HEK293 (cell line): Measurements from ENCODE around the gene ADAM33.
A peak's percentile ranks its signal among the peaks of the same experiment; 100 is the strongest.

Experiments
- CTCF ChIA-PET: fragments of 350-600 bp; formaldehyde crosslinking; extraction: SDS; loops from one replicate; lab custom pipeline; 2021; ENCODE audit warnings: antibody characterized with exemption; lab: Yijun Ruan, JAX
- POLR2A ChIA-PET: fragments of 300-600 bp; formaldehyde crosslinking; extraction: SDS; loops from one replicate; lab custom pipeline; 2020; ENCODE audit warnings: antibody characterized with exemption, inconsistent platforms; lab: Yijun Ruan, JAX
- H3K27ac ChIP-seq: fragments of 200-500 bp; sonication (Bioruptor generic); 2 replicates; pipeline ENCODE4 v1.5.1; 2014; ENCODE audit warnings: low read depth, low read length, control low read depth, inconsistent platforms; ENCODE audit errors: extremely low read depth
- H3K36me3 ChIP-seq, 2 experiments: fragments of 200-500 bp in 1 of 2; sonication (Bioruptor generic) in 1 of 2; 1 replicate in 1 of 2; 2 replicates in 1 of 2; pipeline ENCODE4 v1.5.1; 2014 to 2017; ENCODE audit warnings: inconsistent platforms in 2 of 2, low read length in 2 of 2; ENCODE audit not compliant: control insufficient read depth in 2 of 2, insufficient read depth in 1 of 2
- H3K4me1 ChIP-seq: fragments of 200-500 bp; sonication (Bioruptor generic); 2 replicates; pipeline ENCODE4 v1.5.1; 2014; ENCODE audit warnings: mild to moderate bottlenecking, low read length, inconsistent platforms; ENCODE audit not compliant: control insufficient read depth, insufficient read depth
- H3K4me3 ChIP-seq: 2 replicates; pipeline ENCODE4 v1.5.1; 2011; ENCODE audit warnings: low read depth, mild to moderate bottlenecking, control low read depth, low read length, moderate library complexity
- H3K9me3 ChIP-seq: fragments of 200-500 bp; sonication (Bioruptor generic); 2 replicates; pipeline ENCODE4 v1.5.1; 2014; ENCODE audit warnings: low read depth, low read length, inconsistent platforms; ENCODE audit not compliant: control insufficient read depth, insufficient read depth
- KLF1 ChIP-seq: fragments of 450-650 bp; formaldehyde crosslinking; IDR thresholded peaks from 2 replicates; pipeline ENCODE4 v1.5.1; 2016; ENCODE audit warnings: missing biosample characterization, missing genetic modification characterization
- SCRT1 ChIP-seq: fragments of 450-650 bp; formaldehyde crosslinking; IDR thresholded peaks from 2 replicates; pipeline ENCODE4 v1.5.1; 2016; ENCODE audit warnings: missing biosample characterization, missing genetic modification characterization, borderline replicate concordance
- ZBTB8A ChIP-seq: fragments of 450-650 bp; formaldehyde crosslinking; IDR thresholded peaks from 2 replicates; pipeline ENCODE4 v1.5.1; 2016; ENCODE audit warnings: missing biosample characterization, missing genetic modification characterization
- ZFHX2 ChIP-seq: fragments of 450-650 bp; formaldehyde crosslinking; conservative IDR thresholded peaks from 2 replicates; pipeline ENCODE4 v1.5.1; 2016; ENCODE audit warnings: missing biosample characterization, missing genetic modification characterization
- ZNF121 ChIP-seq: fragments of 450-650 bp; formaldehyde crosslinking; IDR thresholded peaks from 2 replicates; pipeline ENCODE4 v1.5.1; 2016; ENCODE audit warnings: missing biosample characterization, missing genetic modification characterization
- ZNF16 ChIP-seq: fragments of 450-650 bp; formaldehyde crosslinking; IDR thresholded peaks from 2 replicates; pipeline ENCODE4 v1.5.1; 2016; ENCODE audit warnings: low read depth, missing biosample characterization, missing genetic modification characterization
- ZNF2 ChIP-seq: fragments of 450-650 bp; formaldehyde crosslinking; IDR thresholded peaks from 2 replicates; pipeline ENCODE4 v1.5.1; 2016; ENCODE audit warnings: missing biosample characterization, missing genetic modification characterization
- ZNF37A ChIP-seq: fragments of 450-650 bp; IDR thresholded peaks from 2 replicates; pipeline ENCODE4 v1.5.1; 2018; ENCODE audit warnings: missing biosample characterization, missing genetic modification characterization
- ZNF514 ChIP-seq: fragments of 450-650 bp; formaldehyde crosslinking; IDR thresholded peaks from 2 replicates; pipeline ENCODE4 v1.5.1; 2016; ENCODE audit warnings: missing biosample characterization, missing genetic modification characterization
- ZNF558 ChIP-seq: fragments of 450-650 bp; formaldehyde crosslinking; IDR thresholded peaks from 2 replicates; pipeline ENCODE4 v1.5.1; 2016; ENCODE audit warnings: missing biosample characterization, missing genetic modification characterization
- ZNF610 ChIP-seq: fragments of 450-650 bp; formaldehyde crosslinking; IDR thresholded peaks from 2 replicates; pipeline ENCODE4 v1.5.1; 2016; ENCODE audit warnings: missing biosample characterization, missing genetic modification characterization, borderline replicate concordance
- ZNF658 ChIP-seq: fragments of 450-650 bp; formaldehyde crosslinking; IDR thresholded peaks from 2 replicates; pipeline ENCODE4; 2016; ENCODE audit warnings: missing biosample characterization, missing genetic modification characterization
- ZNF664 ChIP-seq: fragments of 450-650 bp; formaldehyde crosslinking; IDR thresholded peaks from 2 replicates; pipeline ENCODE4 v1.5.1; 2016; ENCODE audit warnings: missing biosample characterization, missing genetic modification characterization
- TF ChIP-seq, protein P1 (sequence below): fragments of 450-650 bp; formaldehyde crosslinking; IDR thresholded peaks from 2 replicates; pipeline ENCODE4; 2016; ENCODE audit warnings: missing biosample characterization, missing genetic modification characterization
- TF ChIP-seq, protein P2 (sequence below): fragments of 450-650 bp; IDR thresholded peaks from 2 replicates; pipeline ENCODE4 v1.5.1; 2018; ENCODE audit warnings: missing biosample characterization, missing genetic modification characterization
- TF ChIP-seq, protein P3 (sequence below): fragments of 450-650 bp; formaldehyde crosslinking; optimal IDR thresholded peaks from 2 replicates; pipeline ENCODE3; 2016; ENCODE audit warnings: missing biosample characterization, mild to moderate bottlenecking, missing genetic modification characterization
- TF ChIP-seq, protein P4 (sequence below): fragments of 450-650 bp; formaldehyde crosslinking; IDR thresholded peaks from 2 replicates; pipeline ENCODE4 v1.5.1; 2017; ENCODE audit warnings: missing biosample characterization, missing genetic modification characterization
- TF ChIP-seq, protein P5 (sequence below): fragments of 450-650 bp; formaldehyde crosslinking; IDR thresholded peaks from 2 replicates; pipeline ENCODE4 v1.5.1; 2016; ENCODE audit warnings: missing biosample characterization, missing genetic modification characterization

Gene ADAM33

DNA sequence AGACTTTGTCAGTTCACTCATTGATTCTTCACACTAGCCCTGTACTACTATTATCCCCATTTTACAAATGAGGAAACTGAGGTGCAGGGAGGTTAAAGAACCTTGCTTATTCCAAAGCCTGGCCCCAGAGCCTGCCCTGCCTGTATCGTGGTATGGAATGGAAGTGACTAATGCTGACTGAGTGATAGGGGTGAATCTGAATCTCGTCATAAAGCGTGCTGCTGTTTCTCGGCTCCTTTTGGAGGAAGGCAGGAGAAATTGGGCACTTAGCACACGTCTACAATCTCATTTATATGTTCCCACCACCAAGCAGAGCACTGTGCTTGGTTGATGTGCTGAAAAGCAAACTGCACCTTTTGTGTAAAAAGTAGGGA is 35.8 kb downstream of the ADAM33 start (continued):
- TF ChIP-seq, protein P1, sequence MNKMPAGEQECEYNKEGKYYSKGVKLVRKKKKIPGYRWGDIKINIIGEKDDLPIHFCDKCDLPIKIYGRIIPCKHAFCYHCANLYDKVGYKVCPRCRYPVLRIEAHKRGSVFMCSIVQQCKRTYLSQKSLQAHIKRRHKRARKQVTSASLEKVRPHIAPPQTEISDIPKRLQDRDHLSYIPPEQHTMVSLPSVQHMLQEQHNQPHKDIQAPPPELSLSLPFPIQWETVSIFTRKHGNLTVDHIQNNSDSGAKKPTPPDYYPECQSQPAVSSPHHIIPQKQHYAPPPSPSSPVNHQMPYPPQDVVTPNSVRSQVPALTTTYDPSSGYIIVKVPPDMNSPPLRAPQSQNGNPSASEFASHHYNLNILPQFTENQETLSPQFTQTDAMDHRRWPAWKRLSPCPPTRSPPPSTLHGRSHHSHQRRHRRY: no peak
- no peak for TF ChIP-seq ZBTB8A (tag by site-specific recombination)
- TF ChIP-seq ZNF658: no peak
- TF ChIP-seq, protein P2, sequence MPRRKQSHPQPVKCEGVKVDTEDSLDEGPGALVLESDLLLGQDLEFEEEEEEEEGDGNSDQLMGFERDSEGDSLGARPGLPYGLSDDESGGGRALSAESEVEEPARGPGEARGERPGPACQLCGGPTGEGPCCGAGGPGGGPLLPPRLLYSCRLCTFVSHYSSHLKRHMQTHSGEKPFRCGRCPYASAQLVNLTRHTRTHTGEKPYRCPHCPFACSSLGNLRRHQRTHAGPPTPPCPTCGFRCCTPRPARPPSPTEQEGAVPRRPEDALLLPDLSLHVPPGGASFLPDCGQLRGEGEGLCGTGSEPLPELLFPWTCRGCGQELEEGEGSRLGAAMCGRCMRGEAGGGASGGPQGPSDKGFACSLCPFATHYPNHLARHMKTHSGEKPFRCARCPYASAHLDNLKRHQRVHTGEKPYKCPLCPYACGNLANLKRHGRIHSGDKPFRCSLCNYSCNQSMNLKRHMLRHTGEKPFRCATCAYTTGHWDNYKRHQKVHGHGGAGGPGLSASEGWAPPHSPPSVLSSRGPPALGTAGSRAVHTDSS (tag by site-specific recombination): no peak
- TF ChIP-seq ZNF37A (tag by site-specific recombination): no peak

DNA sequence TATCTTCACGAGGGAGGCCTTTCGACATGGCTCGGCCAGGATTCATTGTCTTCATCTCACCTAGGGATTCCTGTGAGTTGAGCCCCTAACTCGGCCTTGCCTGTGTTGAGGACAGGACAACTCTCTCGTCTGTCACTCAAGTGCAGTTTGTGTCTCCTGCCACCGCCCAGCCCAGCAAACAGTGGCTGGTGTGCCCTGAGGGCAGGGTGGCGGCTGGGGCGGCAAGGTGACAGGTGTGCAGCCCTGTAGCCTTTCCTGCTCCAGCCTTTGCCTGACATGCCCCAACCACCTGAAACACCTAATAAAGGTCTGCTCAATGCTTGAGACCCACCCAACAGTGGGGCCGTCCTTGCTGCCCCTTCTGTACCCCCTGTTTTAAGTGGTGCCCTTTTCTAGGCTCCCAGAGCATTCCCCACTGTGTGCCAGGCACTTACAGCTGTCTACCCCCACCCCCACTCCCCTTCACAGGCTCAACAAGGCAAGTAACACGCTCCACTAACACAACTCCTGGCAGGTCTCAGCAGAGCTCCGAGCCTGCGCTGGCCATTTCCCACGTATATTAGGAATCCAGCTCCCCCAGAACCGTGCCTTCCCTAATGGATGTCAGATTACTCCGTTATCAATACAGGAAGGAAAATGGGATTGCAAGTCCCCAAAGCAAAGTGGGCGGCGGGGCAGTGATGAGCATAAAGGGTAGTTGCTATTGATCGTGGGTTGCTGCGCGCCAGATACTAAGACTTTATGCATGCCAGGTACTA is 36.3 kb downstream of the ADAM33 start:
- H3K4me3 ChIP-seq: no peak overlapping the region
- ChIA-PET POLR2A (no interaction called here), CTCF (interaction anchor here (0.7 kb wide), 1 partner anchor 65 kb away, joined by 3 read pairs; no protein-coding TSS in a partner anchor)
- H3K4me1 ChIP-seq: no peaks in the 10 kb centered on the region
- no peak for TF ChIP-seq ZNF664 (tag by site-specific recombination)
- no peak for TF ChIP-seq ZFHX2 (tag by site-specific recombination)
- no peak for TF ChIP-seq SCRT1 (tag by site-specific recombination)
- TF ChIP-seq ZNF610: no peak
- TF ChIP-seq ZNF16 (tag by site-specific recombination): no peak
- TF ChIP-seq ZNF2 (tag by site-specific recombination): no peak
- no peak for TF ChIP-seq ZNF121 (tag by site-specific recombination)
- TF ChIP-seq, protein P3, sequence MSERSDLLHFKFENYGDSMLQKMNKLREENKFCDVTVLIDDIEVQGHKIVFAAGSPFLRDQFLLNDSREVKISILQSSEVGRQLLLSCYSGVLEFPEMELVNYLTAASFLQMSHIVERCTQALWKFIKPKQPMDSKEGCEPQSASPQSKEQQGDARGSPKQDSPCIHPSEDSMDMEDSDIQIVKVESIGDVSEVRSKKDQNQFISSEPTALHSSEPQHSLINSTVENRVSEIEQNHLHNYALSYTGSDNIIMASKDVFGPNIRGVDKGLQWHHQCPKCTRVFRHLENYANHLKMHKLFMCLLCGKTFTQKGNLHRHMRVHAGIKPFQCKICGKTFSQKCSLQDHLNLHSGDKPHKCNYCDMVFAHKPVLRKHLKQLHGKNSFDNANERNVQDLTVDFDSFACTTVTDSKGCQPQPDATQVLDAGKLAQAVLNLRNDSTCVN: no peak
- TF ChIP-seq ZNF658: no peak
- no peak for TF ChIP-seq ZNF514 (tag by site-specific recombination)
- no peaks in the 10 kb centered on the region for H3K36me3 ChIP-seq
- no peaks in the 10 kb centered on the region for H3K9me3 ChIP-seq
- no peak overlapping the region for H3K27ac ChIP-seq

DNA sequence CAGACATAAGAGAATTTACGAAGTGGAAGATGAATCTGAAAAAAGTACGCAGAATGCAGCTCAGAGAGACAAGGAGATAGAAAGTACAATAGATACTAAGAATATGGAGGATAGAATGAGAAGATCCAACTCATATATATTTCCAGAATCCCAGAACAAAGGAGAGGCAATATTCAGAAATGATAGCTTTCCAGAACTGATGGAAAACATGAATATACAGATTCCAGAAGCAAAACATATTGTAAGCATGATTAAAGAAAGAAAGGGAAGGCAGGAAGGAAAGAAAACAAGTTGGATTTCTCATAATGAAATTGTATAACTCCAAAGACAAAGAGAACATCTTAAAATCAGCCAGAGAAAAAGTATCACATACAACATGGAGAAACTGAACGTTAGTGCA is 41.6 kb downstream of the ADAM33 start:
- Histone ChIP-seq H3K9me3 (no peaks in the 10 kb centered on the region), H3K36me3 (no peaks in the 10 kb centered on the region), H3K4me1 (peaks cover 7% of the 10 kb centered on the region), H3K4me3 (no peak overlapping the region), H3K27ac (no peak overlapping the region)
- CTCF ChIA-PET: no interaction called here
- POLR2A ChIA-PET: no interaction called here
- TF ChIP-seq KLF1: no peak
- TF ChIP-seq, protein P4, sequence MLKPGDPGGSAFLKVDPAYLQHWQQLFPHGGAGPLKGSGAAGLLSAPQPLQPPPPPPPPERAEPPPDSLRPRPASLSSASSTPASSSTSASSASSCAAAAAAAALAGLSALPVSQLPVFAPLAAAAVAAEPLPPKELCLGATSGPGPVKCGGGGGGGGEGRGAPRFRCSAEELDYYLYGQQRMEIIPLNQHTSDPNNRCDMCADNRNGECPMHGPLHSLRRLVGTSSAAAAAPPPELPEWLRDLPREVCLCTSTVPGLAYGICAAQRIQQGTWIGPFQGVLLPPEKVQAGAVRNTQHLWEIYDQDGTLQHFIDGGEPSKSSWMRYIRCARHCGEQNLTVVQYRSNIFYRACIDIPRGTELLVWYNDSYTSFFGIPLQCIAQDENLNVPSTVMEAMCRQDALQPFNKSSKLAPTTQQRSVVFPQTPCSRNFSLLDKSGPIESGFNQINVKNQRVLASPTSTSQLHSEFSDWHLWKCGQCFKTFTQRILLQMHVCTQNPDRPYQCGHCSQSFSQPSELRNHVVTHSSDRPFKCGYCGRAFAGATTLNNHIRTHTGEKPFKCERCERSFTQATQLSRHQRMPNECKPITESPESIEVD (tag by site-specific recombination): no peak
- peak; percentile 97 for TF ChIP-seq ZNF558
- TF ChIP-seq, protein P5, sequence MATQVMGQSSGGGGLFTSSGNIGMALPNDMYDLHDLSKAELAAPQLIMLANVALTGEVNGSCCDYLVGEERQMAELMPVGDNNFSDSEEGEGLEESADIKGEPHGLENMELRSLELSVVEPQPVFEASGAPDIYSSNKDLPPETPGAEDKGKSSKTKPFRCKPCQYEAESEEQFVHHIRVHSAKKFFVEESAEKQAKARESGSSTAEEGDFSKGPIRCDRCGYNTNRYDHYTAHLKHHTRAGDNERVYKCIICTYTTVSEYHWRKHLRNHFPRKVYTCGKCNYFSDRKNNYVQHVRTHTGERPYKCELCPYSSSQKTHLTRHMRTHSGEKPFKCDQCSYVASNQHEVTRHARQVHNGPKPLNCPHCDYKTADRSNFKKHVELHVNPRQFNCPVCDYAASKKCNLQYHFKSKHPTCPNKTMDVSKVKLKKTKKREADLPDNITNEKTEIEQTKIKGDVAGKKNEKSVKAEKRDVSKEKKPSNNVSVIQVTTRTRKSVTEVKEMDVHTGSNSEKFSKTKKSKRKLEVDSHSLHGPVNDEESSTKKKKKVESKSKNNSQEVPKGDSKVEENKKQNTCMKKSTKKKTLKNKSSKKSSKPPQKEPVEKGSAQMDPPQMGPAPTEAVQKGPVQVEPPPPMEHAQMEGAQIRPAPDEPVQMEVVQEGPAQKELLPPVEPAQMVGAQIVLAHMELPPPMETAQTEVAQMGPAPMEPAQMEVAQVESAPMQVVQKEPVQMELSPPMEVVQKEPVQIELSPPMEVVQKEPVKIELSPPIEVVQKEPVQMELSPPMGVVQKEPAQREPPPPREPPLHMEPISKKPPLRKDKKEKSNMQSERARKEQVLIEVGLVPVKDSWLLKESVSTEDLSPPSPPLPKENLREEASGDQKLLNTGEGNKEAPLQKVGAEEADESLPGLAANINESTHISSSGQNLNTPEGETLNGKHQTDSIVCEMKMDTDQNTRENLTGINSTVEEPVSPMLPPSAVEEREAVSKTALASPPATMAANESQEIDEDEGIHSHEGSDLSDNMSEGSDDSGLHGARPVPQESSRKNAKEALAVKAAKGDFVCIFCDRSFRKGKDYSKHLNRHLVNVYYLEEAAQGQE (tag by site-specific recombination): no peak
